Hepatocyte (in vitro differentiated cells): ENCODE results near the gene ULK2.

Experiments
- EZH2 ChIP-seq: fragments of 200-600 bp; sonication (generic); IDR thresholded peaks from 2 replicates; pipeline ENCODE4 v1.6.1; 2016; ENCODE audit warnings: antibody characterized with exemption, mild to moderate bottlenecking, borderline replicate concordance
- TF ChIP-seq, protein P1 (sequence below): fragments of 200-600 bp; sonication (generic); IDR thresholded peaks from 2 replicates; pipeline ENCODE4 v1.5.1; 2016; ENCODE audit warnings: antibody characterized with exemption, mild to moderate bottlenecking; ENCODE audit not compliant: poor library complexity

DNA sequence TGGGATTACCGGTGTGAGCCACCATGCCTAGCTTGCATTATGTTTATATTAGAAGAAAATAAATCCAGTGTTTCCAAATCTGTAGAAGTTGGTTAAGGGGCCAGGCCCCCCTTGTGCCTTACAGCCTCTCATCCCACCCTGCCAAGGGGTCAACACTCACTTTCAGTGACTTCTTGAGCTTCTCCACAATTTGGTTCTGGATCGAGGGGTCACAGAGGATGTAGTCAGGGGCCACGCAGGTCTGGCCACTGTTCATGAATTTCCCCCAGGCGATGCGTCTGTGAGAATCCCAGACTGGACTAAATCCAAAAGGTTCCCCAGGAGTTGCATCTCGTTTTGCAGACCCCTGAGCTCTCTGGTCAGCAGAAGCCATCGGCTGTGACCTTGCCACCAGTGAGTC is 126.8 kb downstream of the ULK2 start:
- TF ChIP-seq, protein P1, sequence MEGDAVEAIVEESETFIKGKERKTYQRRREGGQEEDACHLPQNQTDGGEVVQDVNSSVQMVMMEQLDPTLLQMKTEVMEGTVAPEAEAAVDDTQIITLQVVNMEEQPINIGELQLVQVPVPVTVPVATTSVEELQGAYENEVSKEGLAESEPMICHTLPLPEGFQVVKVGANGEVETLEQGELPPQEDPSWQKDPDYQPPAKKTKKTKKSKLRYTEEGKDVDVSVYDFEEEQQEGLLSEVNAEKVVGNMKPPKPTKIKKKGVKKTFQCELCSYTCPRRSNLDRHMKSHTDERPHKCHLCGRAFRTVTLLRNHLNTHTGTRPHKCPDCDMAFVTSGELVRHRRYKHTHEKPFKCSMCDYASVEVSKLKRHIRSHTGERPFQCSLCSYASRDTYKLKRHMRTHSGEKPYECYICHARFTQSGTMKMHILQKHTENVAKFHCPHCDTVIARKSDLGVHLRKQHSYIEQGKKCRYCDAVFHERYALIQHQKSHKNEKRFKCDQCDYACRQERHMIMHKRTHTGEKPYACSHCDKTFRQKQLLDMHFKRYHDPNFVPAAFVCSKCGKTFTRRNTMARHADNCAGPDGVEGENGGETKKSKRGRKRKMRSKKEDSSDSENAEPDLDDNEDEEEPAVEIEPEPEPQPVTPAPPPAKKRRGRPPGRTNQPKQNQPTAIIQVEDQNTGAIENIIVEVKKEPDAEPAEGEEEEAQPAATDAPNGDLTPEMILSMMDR = no peak
- no peak for TF ChIP-seq EZH2
